ENCODE measurements around the gene UBR3.

DNA sequence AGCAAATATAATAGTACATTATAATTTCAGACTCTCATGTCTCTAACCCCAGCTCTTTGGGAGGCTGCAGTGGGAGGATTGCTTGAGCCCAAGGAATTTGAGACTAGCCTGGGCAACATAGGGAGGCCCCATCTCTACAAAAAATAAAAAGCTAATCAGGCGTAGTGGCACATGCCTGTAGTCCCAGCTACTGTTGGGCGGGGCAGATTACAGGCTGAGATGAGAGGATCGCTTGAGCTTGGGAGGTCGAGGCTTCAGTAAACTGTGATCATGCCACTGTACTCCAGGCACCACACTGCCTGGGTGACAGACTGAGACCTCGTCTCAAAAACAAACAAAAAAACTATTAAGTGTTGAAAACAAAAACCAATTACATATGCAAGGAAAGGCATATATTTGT, 227.7 kb downstream of the UBR3 start:
- TF ChIP-seq POLR2AphosphoS5 (IDR thresholded peaks at IDR 0.05) (no peak), POLR2A (IDR thresholded peaks at IDR 0.05) (no peak)
- TF ChIP-seq, protein P1, sequence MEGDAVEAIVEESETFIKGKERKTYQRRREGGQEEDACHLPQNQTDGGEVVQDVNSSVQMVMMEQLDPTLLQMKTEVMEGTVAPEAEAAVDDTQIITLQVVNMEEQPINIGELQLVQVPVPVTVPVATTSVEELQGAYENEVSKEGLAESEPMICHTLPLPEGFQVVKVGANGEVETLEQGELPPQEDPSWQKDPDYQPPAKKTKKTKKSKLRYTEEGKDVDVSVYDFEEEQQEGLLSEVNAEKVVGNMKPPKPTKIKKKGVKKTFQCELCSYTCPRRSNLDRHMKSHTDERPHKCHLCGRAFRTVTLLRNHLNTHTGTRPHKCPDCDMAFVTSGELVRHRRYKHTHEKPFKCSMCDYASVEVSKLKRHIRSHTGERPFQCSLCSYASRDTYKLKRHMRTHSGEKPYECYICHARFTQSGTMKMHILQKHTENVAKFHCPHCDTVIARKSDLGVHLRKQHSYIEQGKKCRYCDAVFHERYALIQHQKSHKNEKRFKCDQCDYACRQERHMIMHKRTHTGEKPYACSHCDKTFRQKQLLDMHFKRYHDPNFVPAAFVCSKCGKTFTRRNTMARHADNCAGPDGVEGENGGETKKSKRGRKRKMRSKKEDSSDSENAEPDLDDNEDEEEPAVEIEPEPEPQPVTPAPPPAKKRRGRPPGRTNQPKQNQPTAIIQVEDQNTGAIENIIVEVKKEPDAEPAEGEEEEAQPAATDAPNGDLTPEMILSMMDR (IDR thresholded peaks at IDR 0.05), result no peak
